Osteoblast (primary cell): ENCODE measurements around the gene SLC25A17. TPM values are rescaled to one million over a fixed set of nuclear protein-coding genes. Genes with fewer than 3 reads are reported as not detected.

Experiments
- DNase-seq: peaks from one replicate; pipeline ENCODE4 v3.0.0; 2011; ENCODE audit warnings: low spot score, mixed read lengths; ENCODE audit not compliant: insufficient read length; ENCODE audit errors: missing footprints
- H2AFZ ChIP-seq: 2 replicates; pipeline ENCODE4 v1.6.0; 2011; ENCODE audit warnings: mild to moderate bottlenecking, low read length
- H3K27ac ChIP-seq: 2 replicates; pipeline ENCODE4 v1.5.1; 2011; ENCODE audit warnings: mild to moderate bottlenecking, low read depth, low read length, moderate library complexity
- H3K27me3 ChIP-seq: 2 replicates; pipeline ENCODE4 v1.6.0; 2012; ENCODE audit warnings: mild to moderate bottlenecking, control low read depth, inconsistent platforms, low read length, moderate library complexity; ENCODE audit not compliant: insufficient read depth
- H3K36me3 ChIP-seq: 2 replicates; pipeline ENCODE4 v1.5.1; 2011; ENCODE audit warnings: mild to moderate bottlenecking, low read length, control low read depth, moderate library complexity; ENCODE audit not compliant: insufficient read depth
- H3K4me1 ChIP-seq: 2 replicates; pipeline ENCODE4 v1.5.1; 2011; ENCODE audit warnings: mild to moderate bottlenecking, low read length, control low read depth, moderate library complexity; ENCODE audit not compliant: insufficient read depth
- H3K4me2 ChIP-seq: 2 replicates; pipeline ENCODE4 v1.6.0; 2011; ENCODE audit warnings: mild to moderate bottlenecking, low read length; ENCODE audit not compliant: insufficient read depth
- H3K4me3 ChIP-seq: fragments of 200-600 bp; sonication (generic); 3 replicates; pipeline ENCODE4 v1.5.1; 2012; ENCODE audit warnings: mild to moderate bottlenecking, low read length, inconsistent platforms; ENCODE audit not compliant: insufficient read depth
- H3K79me2 ChIP-seq: 2 replicates; pipeline ENCODE4 v1.6.0; 2012; ENCODE audit warnings: mild to moderate bottlenecking, low read length, control low read depth, inconsistent platforms; ENCODE audit not compliant: insufficient read depth
- H3K9me3 ChIP-seq: 2 replicates; pipeline ENCODE4 v1.5.1; 2011; ENCODE audit warnings: low read depth, low read length, control low read depth
- H4K20me1 ChIP-seq: 2 replicates; pipeline ENCODE4 v1.6.0; 2012; ENCODE audit warnings: mild to moderate bottlenecking, low read length, control low read depth; ENCODE audit not compliant: insufficient read depth
- total RNA-seq: library from RNA; depleted of rRNA; stranded (reverse); fragments of >200 nt; gene quantifications from 2 replicates; pipeline ENCODE4 v1.2.3, GENCODE V29; 2012
- TF ChIP-seq, protein P1 (sequence below): IDR thresholded peaks from 2 replicates; pipeline ENCODE4 v1.5.1; 2011; ENCODE audit warnings: mild to moderate bottlenecking, low read depth, low read length, moderate library complexity; ENCODE audit errors: extremely low read depth

Gene SLC25A17
- total RNA-seq, 1 donor, result 16.3 TPM

- Histone ChIP-seq H2AFZ (peak overlapping the region; percentile 97), H3K27me3 (no peaks in the 10 kb centered on the region), H3K36me3 (no peaks in the 10 kb centered on the region), H3K4me2 (peak overlapping the region; percentile 96), H3K9me3 (no peaks in the 10 kb centered on the region), H3K79me2 (peaks cover 52% of the 10 kb centered on the region), H3K27ac (peak overlapping the region; percentile 85), H3K4me1 (peaks cover 19% of the 10 kb centered on the region), H4K20me1 (peaks cover 5% of the 10 kb centered on the region), H3K4me3 (peak overlapping the region; percentile 100)
- TF ChIP-seq, protein P1, sequence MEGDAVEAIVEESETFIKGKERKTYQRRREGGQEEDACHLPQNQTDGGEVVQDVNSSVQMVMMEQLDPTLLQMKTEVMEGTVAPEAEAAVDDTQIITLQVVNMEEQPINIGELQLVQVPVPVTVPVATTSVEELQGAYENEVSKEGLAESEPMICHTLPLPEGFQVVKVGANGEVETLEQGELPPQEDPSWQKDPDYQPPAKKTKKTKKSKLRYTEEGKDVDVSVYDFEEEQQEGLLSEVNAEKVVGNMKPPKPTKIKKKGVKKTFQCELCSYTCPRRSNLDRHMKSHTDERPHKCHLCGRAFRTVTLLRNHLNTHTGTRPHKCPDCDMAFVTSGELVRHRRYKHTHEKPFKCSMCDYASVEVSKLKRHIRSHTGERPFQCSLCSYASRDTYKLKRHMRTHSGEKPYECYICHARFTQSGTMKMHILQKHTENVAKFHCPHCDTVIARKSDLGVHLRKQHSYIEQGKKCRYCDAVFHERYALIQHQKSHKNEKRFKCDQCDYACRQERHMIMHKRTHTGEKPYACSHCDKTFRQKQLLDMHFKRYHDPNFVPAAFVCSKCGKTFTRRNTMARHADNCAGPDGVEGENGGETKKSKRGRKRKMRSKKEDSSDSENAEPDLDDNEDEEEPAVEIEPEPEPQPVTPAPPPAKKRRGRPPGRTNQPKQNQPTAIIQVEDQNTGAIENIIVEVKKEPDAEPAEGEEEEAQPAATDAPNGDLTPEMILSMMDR, result no peak
- DNase-seq, result no peak
Measured at GRCh38 chr22:40818192-40818746, 877 bp downstream of the SLC25A17 start.

DNA sequence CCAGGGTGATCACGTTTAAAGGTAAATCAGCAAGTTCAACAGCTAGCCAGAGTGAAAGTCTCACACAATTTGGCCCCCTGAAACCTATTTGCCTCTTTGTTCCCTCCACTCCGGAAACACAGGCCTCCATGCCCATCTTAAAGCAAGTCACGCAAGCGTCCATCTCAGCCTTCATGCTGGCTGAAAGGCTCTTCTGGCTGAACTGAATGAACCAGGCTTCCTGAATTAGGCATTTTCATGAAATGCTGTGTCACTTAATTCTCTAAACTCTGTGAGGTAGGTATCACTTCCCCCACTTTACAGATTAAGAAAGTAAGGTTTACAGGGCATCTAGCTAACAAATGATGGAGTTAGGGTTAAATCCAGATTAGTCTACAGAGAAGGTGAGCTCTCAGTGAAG lies 1.4 kb downstream of the SLC25A17 start:
- DNase-seq, result no peak
- H3K9me3 ChIP-seq, result no peaks in the 10 kb centered on the region
- H3K79me2 ChIP-seq, result peaks cover 57% of the 10 kb centered on the region
- peak overlapping the region; percentile 96 for H3K4me2 ChIP-seq
- no peaks in the 10 kb centered on the region for H3K36me3 ChIP-seq
- H3K4me3 ChIP-seq, result peak overlapping the region; percentile 100
- no peak overlapping the region for H2AFZ ChIP-seq
- TF ChIP-seq, protein P1, result no peak
- H3K4me1 ChIP-seq, result peaks cover 19% of the 10 kb centered on the region
- peaks cover 5% of the 10 kb centered on the region for H4K20me1 ChIP-seq
- H3K27ac ChIP-seq, result no peak overlapping the region
- no peaks in the 10 kb centered on the region for H3K27me3 ChIP-seq

GRCh38 chr22:40813912-40814315 lies 5.2 kb downstream of the SLC25A17 start:
- H3K36me3 ChIP-seq, result no peaks in the 10 kb centered on the region
- H3K9me3 ChIP-seq, result no peaks in the 10 kb centered on the region
- TF ChIP-seq, protein P1, result no peak
- no peaks in the 10 kb centered on the region for H3K27me3 ChIP-seq
- H3K4me1 ChIP-seq, result peaks cover 15% of the 10 kb centered on the region
- H3K79me2 ChIP-seq, result peaks cover 79% of the 10 kb centered on the region
- H4K20me1 ChIP-seq, result peaks cover 5% of the 10 kb centered on the region
- no peak for DNase-seq
- no peak overlapping the region for H3K27ac ChIP-seq
- no peak overlapping the region for H2AFZ ChIP-seq
- H3K4me3 ChIP-seq, result no peak overlapping the region
- no peak overlapping the region for H3K4me2 ChIP-seq

DNA sequence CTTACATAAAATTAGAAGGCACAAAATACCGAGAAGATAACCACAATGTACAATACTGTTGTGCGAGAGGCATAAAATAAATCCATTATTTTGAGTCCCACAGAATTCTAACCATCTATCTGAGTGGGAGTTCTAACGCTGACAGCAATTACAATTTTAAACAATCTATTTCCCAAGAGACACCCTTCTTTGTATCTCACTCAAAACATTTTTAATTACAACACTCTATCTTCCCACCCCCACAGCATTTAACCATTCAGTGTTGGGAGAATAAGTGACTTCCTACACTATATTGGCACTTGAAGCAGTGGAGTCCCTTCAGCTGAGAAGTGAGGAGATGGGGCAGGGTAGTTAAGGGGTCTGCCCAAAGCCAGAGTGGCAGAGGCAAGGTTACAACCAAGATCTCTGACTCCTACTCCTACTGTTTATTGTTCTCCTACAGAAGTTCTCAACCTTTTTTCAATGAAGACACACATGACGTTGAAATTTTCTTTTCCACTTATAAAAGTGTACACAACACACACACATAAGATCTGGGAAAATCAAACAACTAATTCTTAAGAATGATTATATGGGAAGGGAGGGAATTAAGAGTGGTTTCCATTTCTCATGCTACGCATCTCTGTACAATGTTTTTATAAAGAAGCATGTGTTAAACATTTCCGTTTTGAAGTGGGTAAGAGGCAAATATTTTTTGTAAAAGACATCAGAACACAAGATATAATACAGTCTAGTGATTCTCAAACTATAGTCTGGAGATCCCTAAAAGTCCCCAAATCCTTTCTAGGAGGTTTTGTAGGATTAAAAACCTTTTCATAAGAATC lies 10.9 kb downstream of the SLC25A17 start:
- TF ChIP-seq, protein P1, result no peak
- H3K9me3 ChIP-seq, result no peaks in the 10 kb centered on the region
- peaks cover 8% of the 10 kb centered on the region for H4K20me1 ChIP-seq
- DNase-seq, result peak; percentile 66
- H3K27ac ChIP-seq, result peak overlapping the region; percentile 72
- peak overlapping the region; percentile 38 for H3K4me3 ChIP-seq
- peak overlapping the region; percentile 61 for H3K4me2 ChIP-seq
- H2AFZ ChIP-seq, result peak overlapping the region; percentile 57
- H3K36me3 ChIP-seq, result no peaks in the 10 kb centered on the region
- peaks cover 17% of the 10 kb centered on the region for H3K4me1 ChIP-seq
- peaks cover 71% of the 10 kb centered on the region for H3K79me2 ChIP-seq
- H3K27me3 ChIP-seq, result no peaks in the 10 kb centered on the region
